H1 (cell line): ENCODE data around the gene ZNRF2. TPM values are rescaled to one million over a fixed set of nuclear protein-coding genes. Genes with fewer than 3 reads are reported as not detected.

Source experiments
- CTCF ChIA-PET: fragments of 300-600 bp; sonication (Branson Sonifier 250); formaldehyde crosslinking; loops from one replicate; lab custom pipeline; 2021; ENCODE audit not compliant: partially characterized antibody; lab: Charles Lee
- POLR2A ChIA-PET: fragments of 300-600 bp; sonication (Branson Sonifier 250); formaldehyde crosslinking; loops from one replicate; lab custom pipeline; 2021; ENCODE audit warnings: inconsistent platforms; ENCODE audit not compliant: partially characterized antibody; lab: Charles Lee
- DNase-seq, 2 experiments: peaks; one replicate each; pipeline versions ENCODE4 v3.0.0 to v3.0.0-alpha.2; 2010 to 2022; ENCODE audit warnings: low spot score in 2 of 2, low read depth in 1 of 2, mixed read lengths in 1 of 2
- FAIRE-seq: peaks from 2 replicates; lab custom pipeline; 2011; peaks lifted over from hg19 to GRCh38; lab: Jason Lieb, UNC
- H2AFZ ChIP-seq: 2 replicates; pipeline ENCODE4 v1.8.1; 2012; ENCODE audit warnings: low read length, inconsistent platforms
- H2AK5ac ChIP-seq: 2 replicates; pipeline ENCODE4 v1.6.1; 2013; ENCODE audit warnings: low read depth, low read length
- H2BK120ac ChIP-seq: replicated peaks from 2 replicates; pipeline ENCODE3; 2013; ENCODE audit warnings: low read depth, low read length, inconsistent platforms
- H2BK12ac ChIP-seq: 2 replicates; pipeline ENCODE4 v1.6.1; 2013; ENCODE audit warnings: low read depth, low read length
- H2BK15ac ChIP-seq: 2 replicates; pipeline ENCODE4 v1.6.1; 2013; ENCODE audit warnings: low read length
- H2BK20ac ChIP-seq: 2 replicates; pipeline ENCODE4 v1.6.1; 2013; ENCODE audit warnings: low read length
- H2BK5ac ChIP-seq: 2 replicates; pipeline ENCODE4 v1.6.1; 2013; ENCODE audit warnings: low read depth, low read length
- H3K14ac ChIP-seq: 2 replicates; pipeline ENCODE4 v1.6.1; 2013; ENCODE audit warnings: inconsistent platforms; ENCODE audit not compliant: insufficient read length
- H3K18ac ChIP-seq: 2 replicates; pipeline ENCODE4 v1.6.1; 2013; ENCODE audit warnings: low read length; ENCODE audit errors: extremely low read depth
- H3K23ac ChIP-seq: 2 replicates; pipeline ENCODE4 v1.6.1; 2013; ENCODE audit warnings: inconsistent platforms; ENCODE audit not compliant: insufficient read length
- H3K23me2 ChIP-seq: 2 replicates; pipeline ENCODE4 v1.6.1; 2013; ENCODE audit warnings: low read depth, low read length
- H3K27ac ChIP-seq: 2 replicates; pipeline ENCODE4 v1.6.1; 2011; ENCODE audit warnings: low read depth, low read length, inconsistent platforms
- H3K27me3 ChIP-seq, 4 experiments: replicated peaks in 1 of 4; 1 replicate in 1 of 4; 2 replicates in 3 of 4; pipeline versions ENCODE4 v1.6.1 to v1.8.1; 2011 to 2013; ENCODE audit warnings: low read length in 3 of 4, mild to moderate bottlenecking in 3 of 4, inconsistent platforms in 2 of 4, mixed read lengths in 2 of 4, moderate library complexity in 1 of 4; ENCODE audit not compliant: control insufficient read depth in 3 of 4, insufficient read depth in 3 of 4; ENCODE audit errors: extremely low read depth in 1 of 4
- H3K36me3 ChIP-seq, 4 experiments: 2 replicates each; pipeline versions ENCODE4 v1.6.1 to v1.8.1; 2011 to 2013; ENCODE audit warnings: mild to moderate bottlenecking in 4 of 4, low read length in 3 of 4, moderate library complexity in 2 of 4, control low read depth in 1 of 4, inconsistent platforms in 1 of 4; ENCODE audit not compliant: insufficient read depth in 4 of 4, control insufficient read depth in 2 of 4
- H3K4ac ChIP-seq: replicated peaks from 2 replicates; pipeline ENCODE3; 2013; ENCODE audit warnings: low read length, low read depth, mixed read lengths, inconsistent platforms; ENCODE audit not compliant: insufficient read length
- H3K4me1 ChIP-seq, 4 experiments: replicated peaks in 1 of 4; 1 replicate in 1 of 4; 2 replicates in 3 of 4; pipeline versions ENCODE4 v1.6.1 to v1.8.1; 2011 to 2013; ENCODE audit warnings: low read length in 3 of 4, inconsistent platforms in 2 of 4, mixed read lengths in 1 of 4; ENCODE audit not compliant: insufficient read depth in 4 of 4, control insufficient read depth in 3 of 4
- H3K4me2 ChIP-seq, 2 experiments: 2 replicates each; pipeline versions ENCODE4 v1.6.1 to v1.8.1; 2011 to 2013; ENCODE audit warnings: low read depth in 2 of 2, low read length in 2 of 2, control low read depth in 1 of 2, inconsistent platforms in 1 of 2, mild to moderate bottlenecking in 1 of 2; ENCODE audit not compliant: insufficient read depth in 1 of 2
- H3K4me3 ChIP-seq, 4 experiments: fragments of 200-600, 300-600 bp in 1 of 4; sonication (generic), shearing (Covaris generic), sonication (Bioruptor Twin) in 1 of 4; 2 replicates each; pipeline versions ENCODE4 v1.5.1 to v1.8.1; 2011 to 2016; ENCODE audit warnings: low read length in 4 of 4, low read depth in 3 of 4, control low read depth in 2 of 4, inconsistent platforms in 2 of 4, mild to moderate bottlenecking in 2 of 4, mixed read lengths in 1 of 4, moderate library complexity in 1 of 4; ENCODE audit not compliant: insufficient read depth in 2 of 4; ENCODE audit errors: extremely low read depth in 1 of 4
- H3K56ac ChIP-seq: replicated peaks from 2 replicates; pipeline ENCODE3; 2013; ENCODE audit warnings: low read depth, mild to moderate bottlenecking, mixed read lengths, low read length, inconsistent platforms; ENCODE audit not compliant: insufficient read length
- H3K79me1 ChIP-seq: 2 replicates; pipeline ENCODE4 v1.6.1; 2013; ENCODE audit warnings: low read depth, low read length, control low read depth
- H3K79me2 ChIP-seq, 2 experiments: 2 replicates each; pipeline versions ENCODE4 v1.6.1 to v1.8.1; 2012 to 2013; ENCODE audit warnings: low read length in 2 of 2, mild to moderate bottlenecking in 2 of 2, inconsistent platforms in 1 of 2; ENCODE audit not compliant: insufficient read depth in 2 of 2, control insufficient read depth in 1 of 2
- H3K9ac ChIP-seq, 4 experiments: replicated peaks in 1 of 4; 1 replicate in 1 of 4; 2 replicates in 3 of 4; pipeline versions ENCODE4 v1.6.1 to v1.8.1; 2011 to 2013; ENCODE audit warnings: low read depth in 3 of 4, low read length in 3 of 4, control low read depth in 2 of 4, mild to moderate bottlenecking in 2 of 4, moderate library complexity in 2 of 4, inconsistent platforms in 1 of 4; ENCODE audit errors: extremely low read depth in 1 of 4
- H3K9me3 ChIP-seq, 2 experiments: 2 replicates each; pipeline versions ENCODE4 v1.6.1 to v1.8.1; 2012 to 2013; ENCODE audit warnings: mild to moderate bottlenecking in 2 of 2, moderate library complexity in 2 of 2, control low read depth in 1 of 2, inconsistent platforms in 1 of 2, low read depth in 1 of 2, low read length in 1 of 2, mixed read lengths in 1 of 2; ENCODE audit not compliant: insufficient read depth in 2 of 2
- H4K20me1 ChIP-seq, 2 experiments: replicated peaks in 1 of 2; 2 replicates each; pipeline versions ENCODE3 to v1.8.1; 2011 to 2013; ENCODE audit warnings: inconsistent platforms in 2 of 2, low read length in 2 of 2, mild to moderate bottlenecking in 1 of 2; ENCODE audit not compliant: insufficient read depth in 2 of 2, control insufficient read depth in 1 of 2
- H4K5ac ChIP-seq: 2 replicates; pipeline ENCODE4 v1.6.1; 2013; ENCODE audit warnings: low read length, low read depth, mixed read lengths, inconsistent platforms; ENCODE audit not compliant: insufficient read length
- H4K8ac ChIP-seq: 2 replicates; pipeline ENCODE4 v1.8.0; 2013; ENCODE audit warnings: mild to moderate bottlenecking, moderate library complexity, low read length, inconsistent platforms; ENCODE audit not compliant: insufficient read depth; ENCODE audit errors: extremely low read depth
- H4K91ac ChIP-seq: replicated peaks from 2 replicates; pipeline ENCODE3; 2013; ENCODE audit warnings: low read length, mixed read lengths, inconsistent platforms; ENCODE audit not compliant: insufficient read length
- CBX8 ChIP-seq: fragments of 300-800, 300-1000 bp; sonication (generic); IDR thresholded peaks from 2 replicates; pipeline ENCODE4 v1.7.1; 2016; ENCODE audit warnings: low read depth, low read length, borderline replicate concordance
- EP300 ChIP-seq, 2 experiments: IDR thresholded peaks; 1 replicate in 1 of 2; 2 replicates in 1 of 2; pipeline ENCODE4 v1.6.1; 2011 to 2012; ENCODE audit warnings: low read depth in 2 of 2, low read length in 2 of 2, mild to moderate bottlenecking in 2 of 2, borderline replicate concordance in 1 of 2, inconsistent platforms in 1 of 2, moderate library complexity in 1 of 2
- EZH2 ChIP-seq: fragments of 200-600 bp; sonication (generic); IDR thresholded peaks from 2 replicates; pipeline ENCODE4 v1.7.1; 2012; ENCODE audit warnings: low read depth, mild to moderate bottlenecking, moderate library complexity, low read length, inconsistent platforms; ENCODE audit not compliant: severe bottlenecking
- GTF2F1 ChIP-seq: IDR thresholded peaks from 2 replicates; pipeline ENCODE4 v1.6.1; 2012; ENCODE audit warnings: low read depth, low read length, improper control_type of control experiment, borderline replicate concordance
- JUN ChIP-seq: IDR thresholded peaks from 2 replicates; pipeline ENCODE4 v1.6.1; 2011; ENCODE audit warnings: low read depth, mild to moderate bottlenecking, improper control_type of control experiment, low read length
- POLR2A ChIP-seq, 2 experiments: IDR thresholded peaks; 1 replicate in 1 of 2; 2 replicates in 1 of 2; pipeline ENCODE4 v1.6.1; 2011; ENCODE audit warnings: low read depth in 2 of 2, low read length in 2 of 2, mild to moderate bottlenecking in 2 of 2; ENCODE audit errors: control extremely low read depth in 1 of 2
- RBBP5 ChIP-seq: IDR thresholded peaks from 2 replicates; pipeline ENCODE4 v1.7.1; 2012; ENCODE audit warnings: low read depth, mild to moderate bottlenecking, inconsistent platforms, low read length, moderate library complexity, borderline replicate concordance
- SP4 ChIP-seq: IDR thresholded peaks from 2 replicates; pipeline ENCODE4 v1.6.1; 2012; ENCODE audit warnings: low read length, inconsistent platforms
- TAF7 ChIP-seq: optimal IDR thresholded peaks from 2 replicates; pipeline ENCODE3; 2011; ENCODE audit warnings: low read depth, mild to moderate bottlenecking, inconsistent platforms, low read length, moderate library complexity, borderline replicate concordance
- TCF12 ChIP-seq: IDR thresholded peaks from 2 replicates; pipeline ENCODE4 v1.6.1; 2011; ENCODE audit warnings: low read depth, mild to moderate bottlenecking, low read length
- TEAD4 ChIP-seq: IDR thresholded peaks from 2 replicates; pipeline ENCODE4 v1.6.1; 2012; ENCODE audit warnings: low read depth, low read length, inconsistent platforms, mixed read lengths
- WGBS, 2 experiments: shearing (Covaris generic) in 1 of 2; methylation state at CpG; one replicate each; pipeline versions ENCODE4 v1.1.6 to v1.1.7; 2013 to 2015; ENCODE audit warnings: low lambda C conversion rate in 2 of 2, mixed read lengths in 2 of 2, inconsistent platforms in 1 of 2, low coverage in 1 of 2, missing lambda C conversion rate in 1 of 2; ENCODE audit not compliant: insufficient replicate concordance in 2 of 2, insufficient coverage in 1 of 2, insufficient read length in 1 of 2; ENCODE audit errors: extremely low coverage in 1 of 2, missing lambda C conversion rate in 1 of 2; 5-methylcytosine and 5-hydroxymethylcytosine counted together
- polyA plus RNA-seq, 7 experiments: library from polyadenylated mRNA; depleted of rRNA in 3 of 7; stranded (reverse) in 5 of 7; unstranded in 2 of 7; fragments of >200 nt in 5 of 7; fragments of 200-250 nt in 2 of 7; gene quantifications; 1 replicate in 5 of 7; 2 replicates in 1 of 7; 4 replicates in 1 of 7; pipeline versions ENCODE4 v1.2.1 to v1.2.3, GENCODE V29; 2011 to 2013; ENCODE audit warnings: missing spikeins in 2 of 7, mixed read lengths in 2 of 7
- total RNA-seq: library from RNA; stranded (reverse); fragmentation: NEBNext Ultra II Directional; extraction: Animal tissue kit (Norgen Biotek cat#: 25700); gene quantifications from 2 replicates; pipeline ENCODE4 v1.2.1, GENCODE V29; 2021
- TF ChIP-seq, protein P1 (sequence below): IDR thresholded peaks from 2 replicates; pipeline ENCODE4 v1.6.1; 2011; ENCODE audit warnings: low read depth, mild to moderate bottlenecking, low read length; ENCODE audit not compliant: insufficient read depth

ZNRF2 gene
- total and polyA plus RNA-seq, 2 of the 8 experiments (the other 6 are each of a cell fraction or from before 2014, with no cell fraction given): 2.9 to 16.2 TPM

DNA sequence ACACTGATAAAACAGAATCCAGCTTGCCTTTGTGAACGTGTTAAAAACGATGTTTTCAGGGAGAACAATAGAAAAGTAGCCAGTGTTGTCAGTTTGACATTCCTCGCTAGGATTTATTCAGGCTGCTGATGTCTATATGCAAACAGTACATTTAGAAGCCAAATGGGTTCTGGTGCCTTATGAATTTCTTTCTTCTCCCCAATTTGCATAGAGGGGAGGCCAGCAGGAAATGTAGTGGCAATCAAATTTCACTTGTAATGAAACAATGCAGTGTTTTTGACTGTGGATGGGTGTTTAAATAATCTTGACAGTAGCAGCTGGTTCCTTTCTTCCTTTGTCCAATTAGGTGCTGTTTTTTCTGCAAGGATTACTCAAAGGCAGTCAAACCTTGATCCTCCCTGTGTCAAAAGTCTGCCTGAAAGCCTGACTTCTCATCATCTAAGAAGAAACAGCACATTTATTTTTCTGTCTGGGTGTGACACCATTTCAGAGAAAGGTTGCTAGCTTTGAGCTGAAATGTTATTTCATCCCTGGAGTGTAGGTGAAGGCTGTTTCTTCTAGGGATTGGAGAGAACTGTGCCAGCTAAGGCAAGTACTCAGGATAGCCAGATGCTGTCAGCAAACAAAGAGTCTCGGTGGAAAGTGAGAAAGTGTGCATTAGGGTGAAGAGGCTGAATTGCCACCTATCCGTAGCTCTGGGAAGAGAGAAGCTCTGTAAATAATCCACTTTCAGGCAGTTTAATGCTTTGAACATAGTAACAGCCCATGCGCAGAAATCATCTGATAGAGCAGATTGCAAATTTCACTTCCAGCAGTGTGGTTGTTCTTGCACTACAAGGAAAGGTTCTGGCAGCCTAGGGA lies 36.6 kb upstream of the ZNRF2 start:
- Histone ChIP-seq H3K18ac (no peak overlapping the region), H2BK12ac (no peak overlapping the region), H2AK5ac (no peak overlapping the region), H3K27me3 (no peaks in the 10 kb centered on the region), H3K79me1 (no peaks in the 10 kb centered on the region), H4K20me1 (no peaks in the 10 kb centered on the region), H3K4me3 (no peak overlapping the region), H2BK15ac (no peak overlapping the region), H3K23ac (no peak overlapping the region), H3K79me2 (no peaks in the 10 kb centered on the region), H4K5ac (no peak overlapping the region), H2BK5ac (no peak overlapping the region), H4K8ac (no peak overlapping the region), H3K36me3 (no peaks in the 10 kb centered on the region), H3K56ac (no peak overlapping the region), H4K91ac (no peak overlapping the region), H3K27ac (no peak overlapping the region), H3K14ac (no peak overlapping the region), H3K4ac (no peak overlapping the region), H2AFZ (no peak overlapping the region), H2BK20ac (no peak overlapping the region), H3K4me2 (no peak overlapping the region), H2BK120ac (no peak overlapping the region), H3K23me2 (no peaks in the 10 kb centered on the region; the same call in 1 of the 2 replicates), H3K4me1 (peaks cover 0 to 4% (median 0%) of the 10 kb centered on the region in 4 experiments; a peak in 3 of 7 replicates), H3K9ac (no peak overlapping the region), H3K9me3 (no peaks in the 10 kb centered on the region)
- ChIA-PET CTCF (interaction anchor here (1.5 to 1.6 kb wide), 2 partner anchors 19 to 303 kb away, joined by 3 read pairs; no protein-coding TSS in a partner anchor), POLR2A (no interaction called here)
- 78% methylated on average over 6 of the region's 6 CpGs; no CpG with 5 or more reads in 1 of the 2 experiments for WGBS, 2 experiments
- FAIRE-seq (no peak), DNase-seq (no peak)
- no peak for TF ChIP-seq GTF2F1
- TF ChIP-seq CBX8: no peak
- no peak for TF ChIP-seq TCF12
- no peak for TF ChIP-seq JUN
- no peak for TF ChIP-seq EZH2
- no peak for TF ChIP-seq TEAD4
- no peak for TF ChIP-seq EP300 (IDR thresholded peaks at IDR 0.05; ENCODE audit: borderline replicate concordance in 1 of 2, low read depth in 2 of 2, low read length in 2 of 2)
- no peak for TF ChIP-seq SP4
- TF ChIP-seq, protein P1, sequence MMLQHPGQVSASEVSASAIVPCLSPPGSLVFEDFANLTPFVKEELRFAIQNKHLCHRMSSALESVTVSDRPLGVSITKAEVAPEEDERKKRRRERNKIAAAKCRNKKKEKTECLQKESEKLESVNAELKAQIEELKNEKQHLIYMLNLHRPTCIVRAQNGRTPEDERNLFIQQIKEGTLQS: no peak
- no peak for TF ChIP-seq TAF7
- TF ChIP-seq RBBP5: no peak
- no peak for TF ChIP-seq POLR2A (IDR thresholded peaks at IDR 0.05; ENCODE audit: control extremely low read depth in 1 of 2, low read depth in 2 of 2, low read length in 2 of 2)
